Lower leg skin (tissue), 4 donors: ENCODE results near the gene LDLRAD2. TPM values are rescaled to one million over a fixed set of nuclear protein-coding genes. Genes with fewer than 3 reads are reported as not detected.

Experiments
- DNase-seq, 2 donors: peaks; one replicate each; pipeline ENCODE4 v3.0.0-alpha.2; 2019; ENCODE audit warnings: low spot score in 2 of 2
- H3K4me3 ChIP-seq: fragments of 200-600 bp; sonication (generic); 2 replicates; pipeline ENCODE4 v1.5.1; 2017; ENCODE audit warnings: mild to moderate bottlenecking, low read depth; ENCODE audit not compliant: poor library complexity, severe bottlenecking
- CTCF ChIP-seq, 3 donors: fragments of 450-650 bp; IDR thresholded peaks; one replicate each; pipeline ENCODE4 v1.5.1; 2016; ENCODE audit warnings: antibody characterized with exemption in 3 of 3, mild to moderate bottlenecking in 3 of 3, moderate library complexity in 2 of 3
- POLR2A ChIP-seq, 2 donors: fragments of 450-650 bp; IDR thresholded peaks; one replicate each; pipeline ENCODE4 v1.6.1; 2016 to 2017; ENCODE audit warnings: antibody characterized with exemption in 2 of 2, mild to moderate bottlenecking in 1 of 2, moderate library complexity in 1 of 2
- WGBS, 2 donors: methylation state at CpG; one replicate each; pipeline ENCODE4 v1.1.5; 2018; 5-methylcytosine and 5-hydroxymethylcytosine counted together
- intact Hi-C: fragments of 100-400 bp; cut with DNase I; formaldehyde crosslinking; loops from one replicate; pipeline ENCODE4 v1.15.0; 2023; ENCODE audit warnings: low total_unique reads
- total RNA-seq, 4 donors: library from RNA; depleted of rRNA; stranded (reverse); fragments of >200 nt; gene quantifications; one replicate each; pipeline ENCODE4 v1.1.0, GENCODE V29; 2016

LDLRAD2 gene
- total RNA-seq, 4 donors from 2014 or later, result 0.19 TPM; not detected in 3

GRCh38 chr1:21851430-21852250 lies 39.6 kb downstream of the LDLRAD2 start:
- no peak for DNase-seq
- TF ChIP-seq POLR2A (IDR thresholded peaks at IDR 0.05), result no peak
- TF ChIP-seq CTCF (IDR thresholded peaks at IDR 0.05), result no peak
- intact Hi-C loops, result no loop called here
- H3K4me3 ChIP-seq, result no peak overlapping the region
- 94 to 98% methylated on average over 20 to 28 of the region's 33 CpGs for WGBS, 2 donors

- DNase-seq, result no peak
- intact Hi-C loops, result no loop called here
- H3K4me3 ChIP-seq, result no peak overlapping the region
- WGBS, 2 donors, result 87 to 92% methylated on average over 25 to 27 of the region's 29 CpGs
- no peak for TF ChIP-seq CTCF (IDR thresholded peaks at IDR 0.05)
- TF ChIP-seq POLR2A (IDR thresholded peaks at IDR 0.05), result no peak
These were observed 40.4 kb downstream of the LDLRAD2 start for GRCh38 chr1:21852282-21853130.

- WGBS, 2 donors, result 85 to 87% methylated on average over 7 of the region's 7 CpGs
- intact Hi-C loops, result no loop called here
- DNase-seq, result no peak
- no peak overlapping the region for H3K4me3 ChIP-seq
- no peak for TF ChIP-seq POLR2A (IDR thresholded peaks at IDR 0.05)
- TF ChIP-seq CTCF (IDR thresholded peaks at IDR 0.05), result no peak
These were observed 41.0 kb downstream of the LDLRAD2 start for GRCh38 chr1:21853131-21853427.

- DNase-seq, result no peak
- 86 to 92% methylated on average over 19 to 21 of the region's 21 CpGs for WGBS, 2 donors
- H3K4me3 ChIP-seq, result no peak overlapping the region
- TF ChIP-seq POLR2A (IDR thresholded peaks at IDR 0.05), result no peak
- TF ChIP-seq CTCF (IDR thresholded peaks at IDR 0.05), result no peak
- intact Hi-C loops, result no loop called here
These were observed 42.2 kb downstream of the LDLRAD2 start for GRCh38 chr1:21854090-21854750.

- no peak for DNase-seq
- intact Hi-C loops, result no loop called here
- 89 to 95% methylated on average over 13 of the region's 13 CpGs for WGBS, 2 donors
- H3K4me3 ChIP-seq, result no peak overlapping the region
- TF ChIP-seq CTCF (IDR thresholded peaks at IDR 0.05) (no peak), POLR2A (IDR thresholded peaks at IDR 0.05) (no peak)
These were observed 42.7 kb downstream of the LDLRAD2 start for GRCh38 chr1:21854751-21855131.
